GM19035 (cell line): ENCODE results near the gene ATP9B.
"Not testable (repeated sequence)": the region's sequence is repeated elsewhere in the genome, so short reads cannot be mapped to it uniquely, and the experiment has no call there.

Experiments
- ATAC-seq: cut with Tn5 transposase; IDR thresholded peaks from one replicate; pipeline ENCODE4 v1.9.1; 2021; ENCODE audit not compliant: unreplicated experiment

Gene ATP9B

DNA sequence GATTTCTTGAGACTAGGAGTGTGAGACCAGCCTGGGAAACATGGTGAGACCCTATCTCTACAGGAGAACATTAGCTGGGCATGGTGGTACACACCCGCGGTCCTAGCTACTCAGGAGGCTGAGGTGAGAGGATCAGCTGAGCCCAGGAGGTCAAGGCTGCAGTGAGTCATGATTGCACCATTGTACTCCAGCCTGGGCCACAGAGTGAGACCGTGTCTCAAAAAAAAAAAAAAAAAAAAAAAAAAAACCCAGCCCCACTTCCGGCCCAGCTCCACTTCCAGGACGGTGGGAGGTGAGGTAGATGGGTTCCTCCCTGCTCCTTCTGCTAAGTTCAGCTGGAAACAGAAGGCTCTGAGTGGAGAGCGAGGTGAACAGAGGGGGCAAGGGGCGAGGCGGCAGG lies 285.2 kb downstream of the ATP9B start:
- ATAC-seq: no peak

- ATAC-seq: peak; percentile 18
These were observed 286.5 kb downstream of the ATP9B start for GRCh38 chr18:79355433-79356335.

DNA sequence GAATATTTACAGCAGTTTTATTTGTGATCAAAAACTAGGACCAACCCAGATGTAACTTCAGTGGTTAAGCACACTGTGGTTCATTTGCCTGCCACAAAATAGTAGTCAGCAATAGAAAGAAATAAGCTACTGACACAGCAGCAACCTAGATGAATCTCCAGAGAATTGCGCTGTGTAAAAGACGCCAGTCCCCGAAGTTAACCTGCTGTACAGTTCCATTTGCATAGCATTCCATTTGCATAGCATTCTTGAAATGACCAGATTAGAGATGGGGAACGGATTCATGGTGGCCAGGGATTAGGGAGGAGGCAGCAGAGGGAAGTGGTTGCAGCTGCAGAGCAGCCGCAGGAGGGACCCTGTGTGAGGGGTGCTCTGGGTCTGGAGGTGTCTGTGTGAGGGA lies 287.2 kb downstream of the ATP9B start:
- peak; percentile 82 for ATAC-seq

DNA sequence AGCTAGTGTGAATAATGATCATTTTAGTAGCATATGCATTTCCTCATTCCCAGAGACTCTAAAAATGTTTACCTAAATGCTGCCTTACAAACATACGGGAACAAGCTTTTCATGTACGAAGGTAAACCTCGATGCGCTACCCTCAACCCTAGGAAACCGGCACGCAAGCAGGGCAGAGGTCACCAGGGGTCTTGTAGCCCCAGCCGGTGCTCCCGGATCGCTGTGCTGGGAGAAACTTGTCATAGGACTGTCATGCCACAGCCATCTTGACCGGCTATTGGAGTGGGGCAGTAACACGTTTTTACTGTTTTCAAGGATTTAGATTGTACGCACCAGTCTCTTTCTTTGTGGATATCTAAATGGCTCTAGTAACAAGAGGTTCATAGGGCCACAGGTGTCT lies 291.7 kb downstream of the ATP9B start:
- no peak for ATAC-seq

DNA sequence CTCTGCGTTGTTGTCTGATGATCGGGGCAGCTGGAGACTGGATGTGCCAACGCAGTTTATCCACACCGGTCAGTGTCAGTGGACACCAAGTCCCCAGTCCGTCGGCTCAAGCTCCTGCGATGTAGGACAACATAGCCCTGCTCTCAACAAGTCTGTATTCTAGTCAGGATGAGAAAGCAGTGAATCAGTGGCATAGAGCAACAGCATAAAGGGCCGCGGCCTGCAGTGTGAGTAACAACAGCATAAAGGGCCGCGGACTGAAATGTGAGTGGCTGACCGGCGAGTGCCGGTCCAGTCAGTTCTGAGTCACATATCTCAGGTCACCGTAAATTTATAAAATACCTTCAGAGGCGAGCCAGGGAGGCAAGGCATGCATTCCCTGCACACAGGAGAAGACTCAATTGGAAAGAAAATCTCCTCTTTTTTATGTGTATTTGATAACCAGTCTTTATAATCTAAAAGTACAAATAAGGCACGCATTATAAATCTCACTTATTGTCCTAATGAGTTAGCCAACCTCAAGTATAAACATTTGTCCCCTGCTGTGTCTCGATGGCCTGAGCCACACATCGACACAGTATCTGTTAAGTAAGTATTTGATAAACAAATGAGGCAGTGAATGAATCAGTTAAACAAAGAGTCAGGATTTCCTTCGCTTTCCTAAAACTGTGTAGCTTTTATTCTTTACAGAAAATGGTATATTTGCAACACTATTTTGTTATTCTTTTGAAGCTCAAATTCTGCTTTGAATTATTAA lies 292.8 kb downstream of the ATP9B start:
- no peak for ATAC-seq

DNA sequence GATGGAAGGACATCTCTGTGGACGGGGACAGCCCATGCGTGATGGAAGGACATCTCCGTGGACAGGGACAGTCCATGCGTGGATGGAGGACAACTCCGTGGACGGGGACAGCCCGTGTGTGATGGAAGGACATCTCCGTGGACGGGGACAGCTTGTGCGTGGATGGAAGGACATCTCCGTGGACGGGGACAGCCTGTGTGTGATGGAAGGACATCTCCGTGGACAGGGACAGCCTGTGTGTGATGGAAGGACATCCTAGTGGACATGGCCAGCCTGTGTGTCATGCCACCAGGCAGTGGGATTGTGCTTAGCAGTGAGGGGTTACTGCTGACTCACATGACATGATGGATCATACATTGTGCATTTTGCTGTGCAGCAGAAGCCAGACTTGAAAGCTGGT lies 296.5 kb downstream of the ATP9B start:
- no peak for ATAC-seq

- ATAC-seq: no peak
These were observed 297.2 kb downstream of the ATP9B start for GRCh38 chr18:79366177-79367094.

- no peak for ATAC-seq
These were observed 298.3 kb downstream of the ATP9B start for GRCh38 chr18:79367480-79367879.

DNA sequence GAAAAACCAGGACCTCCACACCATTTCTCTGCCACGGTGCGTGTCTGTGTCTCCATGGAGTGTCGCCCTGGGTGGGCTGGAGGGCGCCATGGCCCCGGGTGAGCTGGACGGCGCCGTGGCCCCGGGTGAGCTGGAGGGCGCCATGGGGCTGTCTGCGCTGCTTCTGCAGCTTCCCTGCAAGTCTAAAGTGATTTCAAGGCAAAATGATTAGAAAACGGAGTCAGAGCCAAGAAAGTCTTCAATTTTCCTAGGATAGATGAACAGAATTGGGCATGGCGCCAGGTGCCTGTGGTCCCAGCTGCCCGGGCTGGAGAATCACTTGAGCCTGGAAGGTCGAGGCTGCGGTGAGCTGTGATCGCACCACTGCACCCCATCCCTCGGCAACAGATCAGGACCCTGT lies 298.8 kb downstream of the ATP9B start:
- ATAC-seq: no peak

GRCh38 chr18:79368681-79369080 lies 299.5 kb downstream of the ATP9B start:
- ATAC-seq: no peak

GRCh38 chr18:79371561-79372121 lies 302.4 kb downstream of the ATP9B start:
- ATAC-seq: no peak

DNA sequence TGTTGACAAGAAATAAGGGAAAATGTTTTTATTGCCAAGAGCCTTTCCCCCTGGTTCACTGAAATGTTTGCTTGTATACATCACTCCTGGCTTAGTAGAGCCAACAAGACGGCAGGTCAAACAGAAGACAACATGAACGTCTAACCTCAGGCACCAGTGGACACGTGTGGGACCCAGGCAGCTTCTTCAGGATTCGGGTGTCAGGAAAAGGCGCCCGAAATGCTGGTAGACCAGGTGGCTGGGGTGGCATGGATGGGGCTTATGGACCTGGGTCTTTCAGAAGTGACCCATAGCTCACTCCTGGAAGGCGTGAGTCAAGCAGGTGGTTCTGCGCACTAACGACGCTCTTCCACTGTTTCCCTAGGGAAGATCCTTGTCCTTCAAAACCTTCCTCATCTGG lies 303.3 kb downstream of the ATP9B start:
- no peak for ATAC-seq

DNA sequence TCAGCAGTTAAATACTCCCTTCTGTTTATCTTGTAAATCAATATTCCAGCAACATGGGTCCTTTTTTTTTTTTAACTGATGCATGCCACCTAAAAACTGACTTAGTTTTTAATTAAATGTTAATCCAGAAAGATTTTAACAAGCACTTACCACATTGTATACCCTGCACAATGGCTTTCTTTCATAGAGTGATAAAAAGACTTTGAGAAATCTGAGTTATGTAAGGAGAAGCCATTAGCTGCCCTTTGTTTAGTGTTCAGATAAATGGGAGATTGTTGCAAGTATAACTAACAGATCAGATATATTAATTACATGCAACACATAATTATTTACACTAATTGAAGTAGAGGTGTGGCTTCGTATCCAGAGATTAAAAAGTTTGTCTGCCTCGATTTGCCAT lies 303.8 kb downstream of the ATP9B start:
- ATAC-seq: no peak

DNA sequence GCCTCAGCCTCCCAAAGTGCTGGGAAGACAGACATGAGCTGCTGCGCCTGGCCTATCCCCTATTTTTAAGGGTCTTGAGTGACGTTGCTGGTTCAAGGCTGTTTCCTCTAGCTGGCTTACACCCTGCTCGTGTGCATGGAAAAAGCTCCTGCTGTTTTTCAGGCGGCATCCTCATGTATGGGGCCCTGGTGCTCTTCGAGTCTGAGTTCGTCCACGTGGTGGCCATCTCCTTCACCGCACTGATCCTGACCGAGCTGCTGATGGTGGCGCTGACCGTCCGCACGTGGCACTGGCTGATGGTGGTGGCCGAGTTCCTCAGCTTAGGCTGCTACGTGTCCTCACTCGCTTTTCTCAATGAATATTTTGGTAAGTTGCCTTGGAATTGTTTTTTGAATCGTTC lies 304.5 kb downstream of the ATP9B start:
- ATAC-seq: no peak

DNA sequence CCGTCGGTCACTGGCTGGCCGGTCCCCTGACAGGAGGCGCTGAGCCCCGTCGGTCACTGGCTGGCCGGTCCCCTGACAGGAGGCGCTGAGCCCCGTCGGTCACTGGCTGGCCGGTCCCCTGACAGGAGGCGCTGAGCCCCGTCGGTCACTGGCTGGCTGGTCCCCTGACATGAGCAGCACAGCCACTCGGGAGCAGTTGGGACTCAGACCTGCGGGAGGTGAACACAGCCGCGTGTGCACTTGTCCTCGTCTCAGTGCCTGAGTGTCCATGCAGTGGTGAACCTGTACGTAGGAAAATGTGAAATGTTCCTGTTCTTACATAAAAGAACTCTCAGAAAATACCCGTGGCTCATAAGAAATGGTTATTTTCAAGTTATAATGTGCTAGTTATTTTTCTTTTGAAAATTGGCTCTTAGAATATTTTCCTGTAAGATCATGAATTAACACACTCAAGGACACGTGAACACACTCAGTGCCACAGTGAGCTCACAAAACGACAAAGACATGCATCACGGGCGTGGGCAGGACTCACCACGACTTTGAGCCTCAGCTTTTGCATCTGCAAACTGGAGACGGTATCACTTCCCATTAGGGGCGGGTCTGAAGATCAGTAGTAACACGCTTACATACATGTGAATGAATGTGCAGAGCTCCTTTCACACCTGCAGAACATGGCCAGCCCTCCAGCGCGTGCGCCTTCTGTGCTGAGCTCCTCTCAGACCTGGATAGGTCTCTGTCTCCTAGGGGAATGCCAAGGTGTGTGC lies 305.4 kb downstream of the ATP9B start:
- ATAC-seq: peak; percentile 86

- ATAC-seq: no peak
These were observed 306.4 kb downstream of the ATP9B start for GRCh38 chr18:79375441-79376154.

- ATAC-seq: not testable (repeated sequence)
These were observed 307.5 kb downstream of the ATP9B start for GRCh38 chr18:79376661-79377060.

- no peak for ATAC-seq
These were observed 308.1 kb downstream of the ATP9B start for GRCh38 chr18:79377187-79377891.
